CD4-positive, alpha-beta T cell treated with Interferon alpha-2 for 1 hour (primary cell): ENCODE data around the gene CAPN8.

Source experiments
- DNase-seq, 2 donors: peaks; one replicate each; pipeline ENCODE4 v3.0.0-alpha.2; 2020 to 2022

The CAPN8 gene

DNA sequence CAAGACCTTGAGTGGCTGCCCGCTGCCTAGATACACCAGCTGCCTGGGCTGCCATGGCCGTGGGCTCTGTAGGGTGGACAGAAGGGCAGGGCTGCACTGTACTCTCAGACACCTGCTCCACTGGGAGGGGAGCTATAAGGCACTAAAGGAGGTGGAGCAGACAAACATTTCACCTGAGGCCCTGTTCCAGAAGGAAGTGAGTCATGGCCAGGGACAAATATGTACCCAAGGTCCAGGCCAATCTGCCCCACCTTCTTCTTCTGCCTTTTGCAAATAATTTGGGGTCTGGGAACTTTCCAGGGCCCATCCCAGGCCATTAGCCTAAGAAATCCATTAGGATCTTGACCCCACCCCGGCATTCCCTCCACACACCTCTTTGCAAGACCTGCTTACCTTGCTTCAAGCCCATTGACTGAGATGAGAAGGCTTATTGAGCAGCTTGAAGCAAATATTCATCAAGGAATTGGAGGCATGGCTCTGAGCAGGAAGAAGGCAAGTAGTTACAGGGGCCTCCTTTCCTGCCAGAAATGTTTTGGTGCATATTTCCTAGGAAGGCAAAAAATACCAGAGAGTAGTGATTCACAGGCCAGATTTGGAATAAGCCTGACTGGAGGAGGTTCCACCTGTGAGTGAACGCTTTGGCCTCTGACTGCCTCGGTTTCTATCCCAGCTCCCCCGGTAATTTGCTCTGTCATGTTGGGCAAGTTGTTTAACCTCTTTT, at the start of gene CAPN8:
CAPN8 (minus strand) TSS at position 110 of the 721 bp plus-strand sequence; CDS start at position 55, 55 bp downstream.
- DNase-seq = no peak

DNA sequence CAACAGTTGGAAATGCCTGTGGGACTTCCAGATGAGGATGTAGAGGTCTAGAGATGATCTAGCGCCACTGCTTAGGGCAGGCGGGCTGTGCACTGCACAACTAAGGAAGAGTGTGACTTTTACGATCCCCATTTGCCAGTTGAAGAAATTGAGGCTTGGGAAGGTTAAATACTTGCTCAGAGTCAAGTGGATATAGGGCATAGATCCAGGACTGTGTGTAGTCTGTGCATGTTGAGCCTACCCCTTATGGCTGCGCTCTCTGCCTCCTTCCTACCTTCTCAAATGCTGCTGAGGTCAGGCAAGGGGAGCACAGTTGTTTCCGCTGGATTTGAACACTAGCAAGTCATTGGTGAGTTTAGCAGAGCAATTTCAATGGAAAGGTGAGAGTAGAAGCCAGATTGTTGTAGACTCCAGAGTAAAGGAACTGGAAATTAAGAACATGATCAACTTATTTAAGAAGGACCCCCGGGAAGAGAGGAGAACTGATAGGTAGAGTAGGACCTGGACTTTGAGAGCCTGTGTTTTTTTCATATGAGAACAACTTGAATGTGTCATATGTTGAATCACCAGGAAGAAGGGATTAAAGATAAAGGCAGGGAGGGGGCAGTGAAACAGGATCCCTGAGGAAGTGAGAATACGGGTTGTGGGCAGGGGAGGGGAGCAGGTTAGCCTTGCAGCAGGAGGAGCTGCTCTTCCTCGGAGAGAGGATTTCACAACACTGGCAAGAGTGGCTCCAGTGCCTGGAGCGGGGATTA, 49.5 kb upstream of the CAPN8 start:
- DNase-seq = peak in 1 of 2 donors; percentile 30

DNA sequence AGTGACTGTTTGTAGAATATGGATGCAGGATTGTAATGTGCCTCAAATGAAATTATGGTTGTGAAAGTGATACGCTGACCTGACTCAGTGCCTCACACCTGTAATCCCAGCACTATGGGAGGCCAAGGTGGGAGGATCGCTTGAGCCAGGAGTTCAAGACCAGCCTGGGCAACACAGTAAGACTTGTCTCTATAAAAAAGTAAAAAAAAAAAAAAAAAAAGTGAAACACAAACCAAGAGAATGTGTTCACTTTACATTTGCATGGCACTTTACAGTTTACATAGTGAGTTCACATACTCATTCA, 48.9 kb upstream of the CAPN8 start:
- no peak for DNase-seq

DNA sequence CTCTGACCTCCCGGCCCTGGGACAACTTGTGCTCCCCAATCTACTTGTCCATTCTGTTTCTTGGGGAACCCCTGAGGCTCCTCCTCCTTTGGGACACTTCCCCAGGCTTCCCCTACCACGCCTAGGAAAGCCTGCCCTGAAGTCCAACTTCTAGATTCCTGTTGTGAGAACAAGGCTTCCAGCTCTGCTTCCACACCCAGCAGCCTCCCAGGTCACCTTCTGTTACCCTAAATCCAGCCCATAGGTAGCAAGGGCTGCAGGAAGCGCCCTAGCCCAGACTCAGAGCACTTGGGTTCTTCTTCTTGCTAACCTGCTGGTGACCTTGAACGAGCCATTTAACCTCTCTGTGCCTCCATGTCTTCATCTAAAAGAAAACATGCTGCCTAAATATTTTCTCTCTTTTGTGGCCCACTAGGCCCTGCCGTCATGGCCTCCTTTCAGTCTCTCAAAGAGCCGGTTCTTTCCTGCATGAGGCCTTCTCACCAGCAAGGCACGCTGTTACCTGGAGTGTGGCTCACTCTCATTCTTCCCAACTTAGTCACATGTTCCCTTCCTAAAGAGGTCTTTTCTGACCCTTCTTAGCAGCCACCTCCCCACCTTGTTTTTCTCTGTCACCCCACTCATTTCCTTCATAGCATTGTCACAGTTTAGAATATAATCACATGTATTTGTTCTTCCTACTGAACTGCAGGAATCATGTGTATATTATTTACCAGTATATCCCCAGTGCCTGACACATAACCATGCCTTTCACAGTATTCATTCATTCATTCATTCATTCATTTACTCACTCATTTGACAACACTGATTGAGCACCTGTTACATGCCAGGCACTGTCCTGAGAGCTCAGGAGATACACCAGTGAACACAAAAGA, 48.3 kb upstream of the CAPN8 start:
- DNase-seq = no peak

DNA sequence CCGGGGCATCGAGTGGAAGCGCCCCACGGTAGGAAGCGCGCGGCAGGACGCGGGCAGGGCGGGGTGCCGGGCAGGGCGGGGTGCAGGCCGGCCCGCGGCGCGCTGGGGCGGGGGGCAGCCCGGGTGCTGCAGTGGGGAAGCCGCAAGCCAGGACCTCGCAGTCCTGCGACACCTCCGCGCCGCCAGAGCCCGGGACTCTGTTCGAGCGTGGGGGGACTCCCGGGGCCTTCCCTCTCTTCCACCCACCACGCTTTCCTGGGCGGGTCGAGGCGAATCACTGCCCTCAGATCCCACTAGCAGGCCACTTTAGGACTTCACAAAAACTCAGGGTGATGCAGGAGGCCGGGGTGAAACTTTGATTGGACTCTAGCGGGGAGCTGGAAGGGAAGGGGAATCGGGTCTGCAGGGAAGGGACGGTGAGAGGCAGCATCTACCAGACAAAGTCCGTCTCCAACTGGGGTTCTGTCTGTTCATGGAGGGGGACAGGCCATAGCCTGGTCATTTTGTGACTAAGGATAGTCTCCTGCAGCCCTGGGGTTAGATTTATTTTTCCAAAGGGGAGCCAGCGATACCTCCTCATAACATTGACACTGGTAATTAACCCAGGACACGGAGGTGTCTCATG, 47.5 kb upstream of the CAPN8 start:
- peak; percentile 15 to 54 for DNase-seq

DNA sequence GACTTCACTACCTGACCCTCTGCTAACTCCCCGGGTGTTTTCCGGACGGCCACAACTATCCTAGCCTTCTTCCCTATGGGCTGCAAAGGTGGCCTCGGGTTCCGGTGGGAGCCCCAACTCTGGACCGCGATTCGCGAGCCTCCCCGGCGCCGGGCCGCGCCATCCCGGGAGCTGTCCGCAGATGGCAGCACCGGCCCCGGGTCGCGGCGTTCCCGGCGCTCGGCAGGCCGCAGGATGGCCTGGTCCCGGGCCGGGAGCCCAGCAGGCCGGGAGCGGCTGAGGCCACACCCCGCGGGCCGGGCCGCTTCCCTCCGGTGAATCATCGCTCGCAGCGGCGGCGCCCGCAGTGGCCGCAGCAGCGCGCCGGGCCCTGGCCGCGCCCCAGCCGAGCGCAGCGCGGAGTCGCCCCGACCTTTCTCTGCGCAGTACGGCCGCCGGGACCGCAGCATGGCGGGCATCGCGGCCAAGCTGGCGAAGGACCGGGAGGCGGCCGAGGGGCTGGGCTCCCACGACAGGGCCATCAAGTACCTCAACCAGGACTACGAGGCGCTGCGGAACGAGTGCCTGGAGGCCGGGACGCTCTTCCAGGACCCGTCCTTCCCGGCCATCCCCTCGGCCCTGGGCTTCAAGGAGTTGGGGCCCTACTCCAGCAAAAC, 46.8 kb upstream of the CAPN8 start, which contains the start of gene CAPN2:
CAPN2 (plus strand) TSS at position 346 of the 656 bp plus-strand sequence; CDS start at position 448, 102 bp downstream.
- DNase-seq = peak; percentile 62 to 71

DNA sequence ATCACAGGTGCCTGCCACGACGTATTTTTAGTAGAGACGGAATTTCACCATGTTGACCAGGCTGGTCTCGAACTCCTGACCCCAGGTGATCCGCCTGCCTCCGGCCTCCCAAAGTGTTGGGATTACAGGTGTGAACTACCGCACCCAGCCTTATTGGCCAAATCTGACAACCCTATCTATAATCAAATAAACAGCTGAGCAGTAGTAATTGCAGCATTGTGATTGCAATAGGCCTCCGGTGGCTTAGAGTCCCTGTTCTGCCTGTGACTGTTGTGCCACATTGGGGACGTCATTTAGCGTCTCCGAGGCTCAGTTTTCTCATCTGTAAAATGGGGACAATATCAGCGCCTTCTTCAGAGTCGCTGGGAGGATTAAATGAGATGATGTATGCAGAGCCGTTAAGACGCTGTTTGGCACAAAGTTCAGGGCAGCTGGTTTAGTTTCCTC, 46.3 kb upstream of the CAPN8 start:
- DNase-seq = peak in 1 of 2 donors; percentile 43

DNA sequence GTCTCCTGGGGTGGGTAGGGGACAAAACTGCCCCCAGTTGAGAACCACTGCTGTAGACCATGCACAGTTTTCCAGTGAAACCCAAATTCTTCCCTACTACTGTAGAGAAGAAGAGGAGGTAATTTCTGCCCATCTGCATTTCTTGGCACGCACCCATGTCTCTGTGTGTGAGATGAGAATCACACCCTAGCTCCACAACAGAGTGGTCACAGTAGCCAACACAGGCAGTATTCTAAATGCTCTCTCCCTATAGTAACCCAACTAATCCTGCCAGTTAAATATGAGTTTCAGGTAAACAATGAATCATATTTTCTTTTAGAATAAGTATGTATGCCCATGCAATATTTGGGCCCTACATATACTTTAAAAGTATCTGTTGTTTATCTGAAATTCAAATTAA, 45.7 kb upstream of the CAPN8 start:
- DNase-seq = no peak

DNA sequence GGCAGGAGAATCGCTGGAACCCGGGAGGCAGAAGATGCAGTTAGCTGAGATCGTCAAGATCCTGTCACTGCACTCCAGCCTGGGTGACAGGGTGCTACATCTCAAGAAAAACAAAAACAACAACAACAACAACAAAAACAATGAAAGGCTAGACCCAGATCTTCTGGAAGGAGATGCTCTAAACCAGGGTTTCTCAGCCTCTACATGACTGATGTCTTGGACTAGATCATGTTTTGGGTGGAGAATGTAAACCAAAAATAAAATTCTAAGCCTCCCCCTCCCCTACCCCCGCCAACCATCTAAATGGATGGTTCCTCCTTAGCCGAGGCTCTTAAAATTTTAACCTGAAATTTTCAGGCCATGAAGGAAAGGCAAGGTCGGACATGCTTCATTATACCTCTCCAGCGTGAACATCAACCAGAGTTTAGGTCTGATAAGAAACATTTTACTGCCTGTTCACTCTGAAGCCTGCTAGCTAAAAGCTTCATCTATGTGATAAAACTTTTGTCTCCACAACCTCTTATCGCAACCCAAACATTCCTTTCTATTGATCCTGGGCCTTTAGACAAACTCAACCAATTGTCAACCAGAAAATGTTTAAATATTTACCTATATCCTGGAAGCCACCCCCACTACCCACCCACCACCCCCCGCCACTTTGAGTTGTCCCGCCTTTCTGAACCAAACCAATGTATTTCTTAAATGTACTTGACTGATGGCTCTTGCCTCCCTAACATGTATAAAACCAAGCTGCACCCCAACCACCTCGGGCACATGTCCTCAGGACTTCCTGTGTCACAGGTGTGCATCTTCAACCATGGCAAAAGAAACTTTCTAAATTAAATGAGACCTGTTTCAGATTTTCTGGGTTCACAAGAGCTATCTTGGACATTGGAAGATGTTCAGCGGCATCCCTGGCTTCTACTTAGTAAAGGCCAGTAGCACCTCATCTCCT, 45.0 kb upstream of the CAPN8 start:
- DNase-seq = no peak

DNA sequence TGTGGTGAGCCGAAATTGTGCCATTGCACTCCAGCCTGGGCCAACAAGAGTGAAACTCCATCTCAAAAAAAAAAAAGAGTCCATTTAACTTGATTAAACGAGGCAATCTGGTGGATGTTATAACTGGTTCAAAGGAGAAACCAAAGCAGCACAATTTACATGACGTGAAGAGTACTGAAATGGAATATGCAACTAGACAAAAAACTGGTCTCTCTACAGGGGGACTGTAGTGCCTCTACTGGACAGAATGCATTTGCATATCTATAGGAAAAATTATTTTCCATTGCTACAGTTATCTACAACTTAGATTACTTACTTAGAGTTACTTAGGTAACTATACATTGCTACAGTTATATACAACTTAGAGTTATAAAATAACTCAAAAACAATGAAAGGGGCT, 44.1 kb upstream of the CAPN8 start:
- DNase-seq = no peak

DNA sequence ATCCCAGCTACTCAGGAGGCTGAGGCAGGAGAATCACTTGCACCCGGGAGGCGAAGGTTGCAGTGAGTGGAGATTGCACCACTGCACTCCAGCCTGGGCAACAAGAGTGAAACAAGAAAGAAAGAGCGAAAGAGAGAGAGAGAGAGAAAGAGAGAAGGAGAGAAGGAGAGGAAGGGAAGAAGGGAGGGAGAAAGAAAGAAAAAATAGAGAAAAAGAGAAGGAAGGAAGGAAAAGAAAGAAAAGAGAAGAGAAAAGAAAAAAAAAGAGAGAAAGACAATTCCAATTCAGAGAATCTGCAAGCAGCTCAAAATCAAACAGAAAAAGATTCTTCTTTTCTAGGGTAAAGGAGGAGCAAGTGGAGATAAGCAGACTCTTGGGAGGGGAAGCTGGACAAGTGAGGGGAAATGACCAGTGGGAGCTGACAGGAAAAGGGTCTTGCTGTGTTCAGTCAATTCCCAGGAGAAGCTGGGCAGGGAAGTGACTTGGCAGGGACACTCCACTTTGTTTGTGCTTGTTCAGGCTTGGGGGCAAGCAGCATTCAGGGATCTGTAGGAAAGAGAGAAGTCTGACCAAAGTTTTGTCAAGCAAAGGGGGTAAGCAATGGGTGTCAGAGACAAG, 43.3 kb upstream of the CAPN8 start:
- no peak for DNase-seq

DNA sequence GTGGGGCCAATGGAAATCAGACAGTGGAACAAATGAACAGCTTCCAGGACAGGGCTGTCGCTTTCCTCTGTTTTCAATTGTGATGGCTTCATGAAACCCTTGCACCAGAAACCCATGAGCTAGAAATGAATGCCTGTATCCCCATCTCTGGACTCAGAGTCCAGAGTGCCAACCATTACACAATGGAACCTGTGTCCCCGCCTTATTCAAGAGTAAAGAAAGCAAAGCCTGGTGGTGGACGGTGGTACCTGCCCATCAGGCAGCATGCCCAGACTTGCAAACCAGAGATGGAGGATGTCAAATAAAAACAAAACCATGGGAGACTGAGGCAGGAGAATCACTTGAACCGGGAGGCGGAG, 42.5 kb upstream of the CAPN8 start:
- DNase-seq = no peak

DNA sequence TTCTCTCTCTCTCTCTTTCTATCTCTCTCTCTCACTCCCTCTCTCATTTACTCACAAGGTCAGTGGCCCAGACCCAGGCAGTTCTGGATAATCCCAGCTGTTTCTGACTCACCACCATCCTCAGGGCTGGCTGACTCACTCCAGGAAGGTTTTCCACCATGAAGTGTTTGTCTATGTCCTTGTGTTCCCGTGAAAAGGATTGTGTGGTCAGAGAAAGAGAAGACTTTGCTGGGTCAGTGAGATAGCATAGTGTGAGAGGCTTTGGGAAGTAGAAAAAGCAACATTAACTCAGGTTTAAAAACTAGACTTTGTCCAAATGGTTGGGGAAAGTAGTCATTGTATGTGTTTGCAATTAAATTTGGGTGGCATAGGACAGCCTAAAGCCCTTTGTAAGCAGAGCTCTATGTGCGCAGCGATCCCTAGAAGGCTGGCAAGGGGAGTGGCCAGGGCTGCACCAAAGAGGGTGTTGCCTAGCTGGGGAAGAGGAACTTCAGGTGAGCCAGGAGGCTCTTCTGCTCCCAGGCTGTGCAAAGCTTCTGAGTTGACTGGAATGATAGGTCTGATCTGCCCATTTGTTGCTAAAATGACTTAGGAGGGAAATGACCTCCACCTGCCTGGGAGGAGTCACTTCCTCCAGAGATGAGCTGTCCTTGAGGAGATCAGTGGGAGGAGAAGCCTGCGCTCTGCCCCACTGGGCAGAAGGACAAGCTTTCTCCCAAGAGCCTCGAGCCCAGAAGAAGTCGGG, 41.9 kb upstream of the CAPN8 start:
- no peak for DNase-seq

DNA sequence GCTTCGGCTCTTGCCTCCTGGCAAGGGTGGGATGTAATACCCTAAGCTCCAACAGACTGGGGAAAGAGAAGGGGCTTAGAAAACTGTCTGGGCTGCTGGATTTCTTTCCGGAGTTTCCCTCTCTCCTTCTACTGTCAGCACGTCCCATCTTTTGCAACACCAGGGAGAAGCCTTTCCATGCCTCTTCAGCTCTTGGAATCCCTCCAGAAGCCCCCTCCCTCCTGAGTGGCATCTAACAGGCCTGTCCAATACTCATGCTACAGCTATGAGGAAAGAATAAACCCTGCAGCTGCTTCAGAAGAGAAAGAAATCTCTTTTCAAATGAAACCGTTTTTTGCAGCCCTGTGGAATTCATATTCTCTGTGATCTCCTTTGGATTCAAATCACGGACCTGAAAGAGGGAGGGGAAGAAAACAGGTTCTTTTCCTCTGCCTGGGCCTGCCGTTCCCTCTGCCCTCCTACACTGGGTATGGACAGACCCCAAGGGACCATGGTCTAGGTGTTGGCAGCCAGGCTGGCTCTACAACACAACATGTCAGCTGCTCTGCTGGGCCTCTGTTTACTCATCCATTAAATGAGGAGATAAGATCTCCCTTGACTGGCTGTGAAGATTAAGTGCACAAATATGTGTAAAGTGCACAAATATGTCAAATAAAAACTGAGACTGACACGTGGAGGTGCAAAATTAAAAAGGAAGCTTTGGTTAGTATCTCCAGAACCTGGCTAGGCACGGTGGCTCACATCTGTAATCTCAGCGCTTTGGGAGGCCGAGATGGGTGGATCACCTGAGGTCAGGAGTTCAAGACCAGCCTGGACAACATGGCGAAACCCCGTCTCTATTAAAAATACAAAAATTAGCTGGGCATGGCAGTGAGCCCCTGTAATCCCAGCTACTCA, 40.8 kb upstream of the CAPN8 start:
- DNase-seq = no peak

DNA sequence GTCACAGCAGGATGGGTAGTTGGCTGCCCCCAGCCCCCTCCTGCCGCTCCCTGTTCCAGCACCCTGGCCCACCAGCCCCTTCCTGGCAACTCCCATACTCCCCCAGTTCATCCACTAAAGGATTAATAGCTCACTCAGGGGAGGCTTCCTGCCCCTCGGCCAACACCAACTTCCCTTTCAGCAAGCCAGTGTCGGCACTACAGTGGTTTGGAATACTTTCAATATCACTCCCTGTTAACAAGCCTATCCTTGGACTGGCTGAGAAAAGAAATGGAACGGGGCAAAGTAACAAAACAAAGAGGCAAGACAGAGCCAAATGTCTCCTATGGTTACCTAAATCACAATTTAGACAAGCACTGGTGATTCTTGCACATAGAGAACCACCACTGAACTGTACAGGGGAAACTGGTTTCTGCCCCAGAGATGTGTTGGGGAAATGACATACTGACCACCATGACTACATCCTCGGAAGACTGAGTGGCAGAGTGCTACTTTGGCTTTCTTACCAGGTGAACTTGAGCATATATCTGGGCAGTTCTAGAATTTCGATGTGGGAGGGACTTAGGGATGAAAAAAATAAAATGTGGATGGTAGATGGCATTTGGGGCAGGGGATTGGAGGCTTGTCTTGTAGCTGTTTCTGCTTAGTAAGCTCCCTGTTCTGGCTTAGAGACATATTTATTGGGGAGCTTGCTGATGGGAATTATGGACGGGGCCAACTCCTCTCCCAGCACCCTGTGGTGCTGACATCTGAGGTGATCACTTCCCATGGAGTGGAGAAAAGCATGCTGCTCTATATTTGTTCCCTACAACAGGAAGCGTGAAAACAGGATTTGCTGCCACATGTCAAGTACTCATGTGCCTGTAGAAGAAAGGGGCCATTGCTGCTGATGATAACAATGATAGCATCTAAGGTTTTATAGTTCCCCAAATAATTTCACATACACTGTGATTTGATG, 39.7 kb upstream of the CAPN8 start:
- DNase-seq = no peak

DNA sequence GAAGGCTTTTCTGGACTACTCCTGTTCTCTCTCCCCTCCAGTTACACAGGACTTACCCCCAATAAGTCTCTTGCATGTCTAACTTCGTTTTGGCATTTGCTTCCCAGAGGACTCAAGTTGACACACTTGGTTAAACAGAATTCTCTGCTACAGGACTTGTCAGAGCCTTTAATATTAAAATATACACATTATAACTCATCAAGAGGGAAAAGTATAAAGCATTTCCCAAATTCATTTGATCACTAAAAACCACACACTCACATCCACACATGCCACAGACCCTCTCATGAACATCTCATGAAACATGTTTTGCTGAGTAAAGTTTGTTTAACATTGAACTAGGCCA, 38.1 kb upstream of the CAPN8 start:
- DNase-seq = no peak

DNA sequence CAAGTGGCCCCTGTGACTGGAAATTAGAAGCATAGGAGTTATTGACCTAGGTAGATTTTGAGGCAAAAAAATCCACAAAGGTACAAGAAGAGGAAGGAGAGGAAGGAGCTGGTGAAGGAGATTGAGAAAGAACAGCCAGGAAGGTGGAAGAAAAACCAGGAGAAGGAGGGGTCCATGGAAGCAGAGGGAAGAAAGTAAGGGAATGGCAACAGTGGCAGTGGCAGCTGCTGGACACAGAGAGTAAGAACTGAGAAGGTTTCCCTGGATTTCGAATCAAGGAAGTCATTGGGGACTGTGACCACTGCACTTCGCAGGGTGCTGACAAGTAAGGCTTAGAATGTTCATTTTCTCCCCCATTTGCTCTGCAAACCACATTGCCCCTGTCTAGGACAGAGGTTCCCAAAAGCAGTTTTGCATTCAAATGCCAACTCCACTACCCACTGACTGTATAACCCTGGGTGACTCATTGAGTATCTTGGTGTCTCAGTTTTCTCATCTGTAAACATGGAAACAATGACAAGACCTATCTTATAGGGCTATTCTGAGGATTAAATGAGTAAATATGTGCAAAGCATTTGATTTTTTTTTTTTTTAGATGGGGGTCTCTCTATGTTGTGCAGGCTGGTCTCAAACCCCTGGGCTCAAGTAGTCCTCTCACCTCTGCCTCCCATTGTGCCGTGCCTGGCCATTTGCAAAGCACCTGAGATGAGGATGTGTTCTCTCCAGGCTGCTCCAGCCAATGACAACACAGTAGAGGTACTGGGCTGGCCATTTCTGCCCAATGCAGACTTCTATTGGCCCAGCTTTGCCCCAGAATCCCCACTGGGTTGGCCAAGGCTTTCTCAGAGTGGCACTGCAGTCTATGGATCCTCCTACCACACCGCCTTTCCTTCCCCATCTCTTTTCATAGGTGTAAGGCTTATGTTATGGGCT, 37.5 kb upstream of the CAPN8 start:
- no peak for DNase-seq
